Osteoblast (primary cell): ENCODE data around the gene PACS1. TPM values are rescaled to one million over a fixed set of nuclear protein-coding genes. Genes with fewer than 3 reads are reported as not detected.

Experiments used
- DNase-seq: peaks from one replicate; pipeline ENCODE4 v3.0.0; 2011; ENCODE audit warnings: low spot score, mixed read lengths; ENCODE audit not compliant: insufficient read length; ENCODE audit errors: missing footprints
- H2AFZ ChIP-seq: 2 replicates; pipeline ENCODE4 v1.6.0; 2011; ENCODE audit warnings: mild to moderate bottlenecking, low read length
- H3K27ac ChIP-seq: 2 replicates; pipeline ENCODE4 v1.5.1; 2011; ENCODE audit warnings: mild to moderate bottlenecking, low read depth, low read length, moderate library complexity
- H3K27me3 ChIP-seq: 2 replicates; pipeline ENCODE4 v1.6.0; 2012; ENCODE audit warnings: mild to moderate bottlenecking, control low read depth, inconsistent platforms, low read length, moderate library complexity; ENCODE audit not compliant: insufficient read depth
- H3K36me3 ChIP-seq: 2 replicates; pipeline ENCODE4 v1.5.1; 2011; ENCODE audit warnings: mild to moderate bottlenecking, low read length, control low read depth, moderate library complexity; ENCODE audit not compliant: insufficient read depth
- H3K4me1 ChIP-seq: 2 replicates; pipeline ENCODE4 v1.5.1; 2011; ENCODE audit warnings: mild to moderate bottlenecking, low read length, control low read depth, moderate library complexity; ENCODE audit not compliant: insufficient read depth
- H3K4me2 ChIP-seq: 2 replicates; pipeline ENCODE4 v1.6.0; 2011; ENCODE audit warnings: mild to moderate bottlenecking, low read length; ENCODE audit not compliant: insufficient read depth
- H3K4me3 ChIP-seq: fragments of 200-600 bp; sonication (generic); 3 replicates; pipeline ENCODE4 v1.5.1; 2012; ENCODE audit warnings: mild to moderate bottlenecking, low read length, inconsistent platforms; ENCODE audit not compliant: insufficient read depth
- H3K79me2 ChIP-seq: 2 replicates; pipeline ENCODE4 v1.6.0; 2012; ENCODE audit warnings: mild to moderate bottlenecking, low read length, control low read depth, inconsistent platforms; ENCODE audit not compliant: insufficient read depth
- H3K9me3 ChIP-seq: 2 replicates; pipeline ENCODE4 v1.5.1; 2011; ENCODE audit warnings: low read depth, low read length, control low read depth
- H4K20me1 ChIP-seq: 2 replicates; pipeline ENCODE4 v1.6.0; 2012; ENCODE audit warnings: mild to moderate bottlenecking, low read length, control low read depth; ENCODE audit not compliant: insufficient read depth
- total RNA-seq: library from RNA; depleted of rRNA; stranded (reverse); fragments of >200 nt; gene quantifications from 2 replicates; pipeline ENCODE4 v1.2.3, GENCODE V29; 2012
- TF ChIP-seq, protein P1 (sequence below): IDR thresholded peaks from 2 replicates; pipeline ENCODE4 v1.5.1; 2011; ENCODE audit warnings: mild to moderate bottlenecking, low read depth, low read length, moderate library complexity; ENCODE audit errors: extremely low read depth

The PACS1 gene
- total RNA-seq, 1 donor, result 38.0 TPM

DNA sequence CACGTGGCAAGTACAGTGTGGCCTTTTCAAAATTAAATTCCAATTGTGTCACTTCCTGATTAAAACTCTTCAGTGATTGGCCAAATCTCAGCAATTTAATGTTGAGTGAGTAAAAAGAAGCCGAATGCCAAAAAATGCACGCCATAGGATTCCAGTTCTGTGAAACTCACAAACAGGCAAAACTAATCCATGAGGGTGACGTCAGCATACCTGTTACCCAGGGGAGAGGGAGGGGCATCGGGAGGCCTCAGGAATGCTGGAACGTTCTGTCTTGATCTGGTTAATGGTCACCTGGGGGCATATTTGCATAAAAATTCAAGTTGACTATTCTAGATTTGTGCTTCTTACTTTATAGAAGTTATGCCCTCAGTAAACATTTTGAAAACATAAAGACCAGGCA lies 158.4 kb downstream of the PACS1 start:
- no peaks in the 10 kb centered on the region for H3K4me1 ChIP-seq
- TF ChIP-seq, protein P1, sequence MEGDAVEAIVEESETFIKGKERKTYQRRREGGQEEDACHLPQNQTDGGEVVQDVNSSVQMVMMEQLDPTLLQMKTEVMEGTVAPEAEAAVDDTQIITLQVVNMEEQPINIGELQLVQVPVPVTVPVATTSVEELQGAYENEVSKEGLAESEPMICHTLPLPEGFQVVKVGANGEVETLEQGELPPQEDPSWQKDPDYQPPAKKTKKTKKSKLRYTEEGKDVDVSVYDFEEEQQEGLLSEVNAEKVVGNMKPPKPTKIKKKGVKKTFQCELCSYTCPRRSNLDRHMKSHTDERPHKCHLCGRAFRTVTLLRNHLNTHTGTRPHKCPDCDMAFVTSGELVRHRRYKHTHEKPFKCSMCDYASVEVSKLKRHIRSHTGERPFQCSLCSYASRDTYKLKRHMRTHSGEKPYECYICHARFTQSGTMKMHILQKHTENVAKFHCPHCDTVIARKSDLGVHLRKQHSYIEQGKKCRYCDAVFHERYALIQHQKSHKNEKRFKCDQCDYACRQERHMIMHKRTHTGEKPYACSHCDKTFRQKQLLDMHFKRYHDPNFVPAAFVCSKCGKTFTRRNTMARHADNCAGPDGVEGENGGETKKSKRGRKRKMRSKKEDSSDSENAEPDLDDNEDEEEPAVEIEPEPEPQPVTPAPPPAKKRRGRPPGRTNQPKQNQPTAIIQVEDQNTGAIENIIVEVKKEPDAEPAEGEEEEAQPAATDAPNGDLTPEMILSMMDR, result no peak
- H3K4me2 ChIP-seq, result no peak overlapping the region
- peaks cover 59% of the 10 kb centered on the region for H3K36me3 ChIP-seq
- H4K20me1 ChIP-seq, result peaks cover under 1% of the 10 kb centered on the region
- no peak overlapping the region for H2AFZ ChIP-seq
- H3K27ac ChIP-seq, result no peak overlapping the region
- no peaks in the 10 kb centered on the region for H3K27me3 ChIP-seq
- H3K9me3 ChIP-seq, result no peaks in the 10 kb centered on the region
- no peak for DNase-seq
- no peaks in the 10 kb centered on the region for H3K79me2 ChIP-seq
- no peak overlapping the region for H3K4me3 ChIP-seq

DNA sequence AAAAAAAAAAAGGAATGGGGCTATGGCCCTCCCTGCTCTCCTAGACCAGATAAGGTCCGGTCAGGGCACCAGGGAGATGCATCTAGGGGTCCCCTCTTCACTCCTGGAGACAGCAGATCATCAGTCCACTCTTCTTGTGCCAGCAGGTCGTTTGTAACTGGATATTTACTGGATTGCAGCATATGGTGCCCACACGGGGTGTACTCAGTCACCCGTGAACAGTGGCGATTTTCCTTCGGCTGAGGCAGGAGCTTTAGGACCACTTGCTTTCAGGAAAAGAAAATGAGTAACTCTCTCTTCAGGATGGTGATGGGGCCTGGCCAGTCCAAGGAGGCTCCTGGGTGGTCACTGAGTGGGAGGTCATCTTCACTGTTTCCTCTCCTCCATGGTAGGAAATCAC lies 160.1 kb downstream of the PACS1 start:
- no peaks in the 10 kb centered on the region for H3K27me3 ChIP-seq
- no peak overlapping the region for H2AFZ ChIP-seq
- no peaks in the 10 kb centered on the region for H3K79me2 ChIP-seq
- TF ChIP-seq, protein P1, result no peak
- H3K9me3 ChIP-seq, result no peaks in the 10 kb centered on the region
- peak; percentile 17 for DNase-seq
- H3K36me3 ChIP-seq, result peaks cover 59% of the 10 kb centered on the region
- no peak overlapping the region for H3K27ac ChIP-seq
- no peak overlapping the region for H3K4me3 ChIP-seq
- H3K4me1 ChIP-seq, result no peaks in the 10 kb centered on the region
- H4K20me1 ChIP-seq, result no peaks in the 10 kb centered on the region
- no peak overlapping the region for H3K4me2 ChIP-seq

DNA sequence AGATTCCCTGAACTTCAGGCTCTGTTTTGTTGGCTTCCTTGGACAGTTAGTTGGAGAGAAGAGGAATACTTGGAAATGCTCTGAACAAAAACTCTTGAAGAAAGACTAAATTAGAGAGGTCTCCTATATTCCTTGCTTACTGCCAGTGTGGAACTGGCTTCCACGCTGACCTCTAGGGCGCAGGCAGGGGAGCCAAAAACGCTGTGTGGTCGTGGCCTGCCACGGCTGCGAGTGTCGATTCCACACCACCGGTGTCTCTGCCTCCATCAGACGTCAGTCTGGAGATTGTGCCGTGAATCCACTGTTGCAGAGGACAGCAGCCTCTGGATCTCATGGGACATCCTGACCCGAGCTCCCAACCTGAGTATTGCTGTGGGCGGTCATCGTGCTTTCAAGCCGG lies 160.9 kb downstream of the PACS1 start:
- Histone ChIP-seq H3K4me2 (no peak overlapping the region), H3K27ac (no peak overlapping the region), H3K4me3 (no peak overlapping the region), H3K9me3 (no peaks in the 10 kb centered on the region), H3K27me3 (no peaks in the 10 kb centered on the region), H3K36me3 (peaks cover 62% of the 10 kb centered on the region), H3K79me2 (no peaks in the 10 kb centered on the region), H3K4me1 (no peaks in the 10 kb centered on the region), H2AFZ (no peak overlapping the region), H4K20me1 (no peaks in the 10 kb centered on the region)
- DNase-seq, result peak; percentile 69
- TF ChIP-seq, protein P1, result no peak

DNA sequence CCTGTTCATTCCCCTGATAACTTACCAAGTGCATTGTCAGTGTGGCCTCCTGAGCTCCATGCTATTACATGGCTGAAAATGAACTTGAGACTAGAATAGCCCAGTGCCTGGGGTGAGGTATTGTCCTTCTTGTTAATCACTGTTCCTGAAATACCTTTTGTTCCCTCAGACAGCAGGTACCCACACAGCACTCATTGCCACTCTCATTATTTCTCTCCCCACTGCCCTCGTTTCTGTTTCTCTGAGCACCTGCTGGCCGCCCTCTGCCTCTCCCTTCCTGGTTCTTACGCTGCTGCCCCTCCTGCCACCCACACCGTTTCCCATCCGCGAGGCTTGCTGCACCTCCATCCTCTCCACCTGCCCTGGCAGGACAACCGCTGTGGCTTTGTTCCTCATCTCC lies 161.5 kb downstream of the PACS1 start:
- H3K36me3 ChIP-seq, result peaks cover 68% of the 10 kb centered on the region
- TF ChIP-seq, protein P1, result no peak
- DNase-seq, result peak; percentile 77

More for the DNA sequence above, 161.5 kb downstream of the PACS1 start:
- H3K4me3 ChIP-seq, result no peak overlapping the region
- no peak overlapping the region for H3K4me2 ChIP-seq
- no peaks in the 10 kb centered on the region for H4K20me1 ChIP-seq
- no peaks in the 10 kb centered on the region for H3K27me3 ChIP-seq
- H3K27ac ChIP-seq, result no peak overlapping the region
- no peaks in the 10 kb centered on the region for H3K4me1 ChIP-seq
- no peak overlapping the region for H2AFZ ChIP-seq
- no peaks in the 10 kb centered on the region for H3K9me3 ChIP-seq
- no peaks in the 10 kb centered on the region for H3K79me2 ChIP-seq
